ENCODE data around the gene ASCC2.

DNA sequence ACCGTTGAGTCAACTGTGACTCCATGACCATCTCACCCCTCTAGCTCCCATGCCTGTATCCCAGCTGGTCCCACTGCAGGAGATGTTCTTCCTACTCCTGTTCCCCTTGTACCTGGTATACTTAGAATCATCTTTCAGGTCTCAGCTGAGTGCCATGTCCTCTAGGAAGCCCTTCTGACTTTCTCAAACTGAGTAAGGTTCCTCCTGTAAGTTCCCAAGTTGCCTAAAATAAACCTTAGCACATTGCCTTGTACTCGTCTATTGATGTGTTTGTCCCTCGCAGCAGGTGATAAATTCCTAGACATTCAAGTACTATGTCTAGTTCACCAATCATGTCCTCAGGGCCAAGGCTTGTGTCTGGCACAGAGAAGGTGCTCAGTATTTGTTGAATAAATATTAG lies 18.4 kb upstream of the ASCC2 start:
- TF ChIP-seq, protein P1, sequence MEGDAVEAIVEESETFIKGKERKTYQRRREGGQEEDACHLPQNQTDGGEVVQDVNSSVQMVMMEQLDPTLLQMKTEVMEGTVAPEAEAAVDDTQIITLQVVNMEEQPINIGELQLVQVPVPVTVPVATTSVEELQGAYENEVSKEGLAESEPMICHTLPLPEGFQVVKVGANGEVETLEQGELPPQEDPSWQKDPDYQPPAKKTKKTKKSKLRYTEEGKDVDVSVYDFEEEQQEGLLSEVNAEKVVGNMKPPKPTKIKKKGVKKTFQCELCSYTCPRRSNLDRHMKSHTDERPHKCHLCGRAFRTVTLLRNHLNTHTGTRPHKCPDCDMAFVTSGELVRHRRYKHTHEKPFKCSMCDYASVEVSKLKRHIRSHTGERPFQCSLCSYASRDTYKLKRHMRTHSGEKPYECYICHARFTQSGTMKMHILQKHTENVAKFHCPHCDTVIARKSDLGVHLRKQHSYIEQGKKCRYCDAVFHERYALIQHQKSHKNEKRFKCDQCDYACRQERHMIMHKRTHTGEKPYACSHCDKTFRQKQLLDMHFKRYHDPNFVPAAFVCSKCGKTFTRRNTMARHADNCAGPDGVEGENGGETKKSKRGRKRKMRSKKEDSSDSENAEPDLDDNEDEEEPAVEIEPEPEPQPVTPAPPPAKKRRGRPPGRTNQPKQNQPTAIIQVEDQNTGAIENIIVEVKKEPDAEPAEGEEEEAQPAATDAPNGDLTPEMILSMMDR (IDR thresholded peaks at IDR 0.05; ENCODE audit: extremely low read depth in 1 of 2, insufficient read depth in 1 of 2, low read depth in 1 of 2, low read length in 2 of 2), result no peak
- TF ChIP-seq EZH2 (IDR thresholded peaks at IDR 0.05; ENCODE audit: borderline replicate concordance, low read depth, low read length, severe bottlenecking), result no peak
- no peak for TF ChIP-seq POLR2AphosphoS5 (IDR thresholded peaks at IDR 0.05; ENCODE audit: insufficient read depth, low read depth, low read length)
- TF ChIP-seq POLR2A (IDR thresholded peaks at IDR 0.05; ENCODE audit: low read depth, low read length), result no peak
- TF ChIP-seq FOS (IDR thresholded peaks at IDR 0.05; ENCODE audit: borderline replicate concordance, insufficient read depth, low read length), result no peak

All from endothelial cell of umbilical vein (primary cell).